Tibial nerve (tissue), 4 donors: ENCODE data around the gene TEX264. TPM values are rescaled to one million over a fixed set of nuclear protein-coding genes. Genes with fewer than 3 reads are reported as not detected.
"Not testable (repeated sequence)": the region's sequence is repeated elsewhere in the genome, so short reads cannot be mapped to it uniquely, and the experiment has no call there.

ENCODE experiments used
- DNase-seq, 2 donors: peaks; one replicate each; pipeline ENCODE4 v3.0.0-alpha.2; 2019; ENCODE audit warnings: low spot score in 2 of 2
- H3K27ac ChIP-seq, 4 donors: fragments of 200-600 bp; sonication (generic) in 3 of 4; one replicate each; pipeline ENCODE4 v1.5.1; 2017 to 2019; ENCODE audit warnings: mild to moderate bottlenecking in 1 of 4
- H3K27me3 ChIP-seq, 2 donors: fragments of 200-600 bp; sonication (generic) in 1 of 2; one replicate each; pipeline versions ENCODE4 v1.5.1 to v1.6.0; 2017 to 2019
- H3K36me3 ChIP-seq, 3 donors: fragments of 200-600 bp; sonication (generic); one replicate each; pipeline ENCODE4 v1.5.1; 2018 to 2019
- H3K4me1 ChIP-seq, 4 donors: fragments of 200-600 bp; sonication (generic) in 3 of 4; one replicate each; pipeline ENCODE4 v1.5.1; 2017 to 2019
- H3K4me3 ChIP-seq, 4 donors: fragments of 200-600 bp; sonication (generic) in 3 of 4; one replicate each; pipeline ENCODE4 v1.5.1; 2017 to 2019; ENCODE audit warnings: mild to moderate bottlenecking in 1 of 4, moderate library complexity in 1 of 4
- H3K9me3 ChIP-seq, 4 donors: fragments of 200-600 bp; sonication (generic) in 3 of 4; one replicate each; pipeline ENCODE4 v1.5.1; 2017 to 2019
- CTCF ChIP-seq, 5 experiments: fragments of 200-600 bp in 3 of 5; fragments of 450-650 bp in 2 of 5; sonication (generic) in 3 of 5; IDR thresholded peaks; one replicate each; pipeline ENCODE4 v1.5.1; 2016 to 2019; ENCODE audit warnings: antibody characterized with exemption in 5 of 5, mild to moderate bottlenecking in 3 of 5, moderate library complexity in 2 of 5
- EP300 ChIP-seq, 2 donors: sonication (generic); formaldehyde crosslinking; IDR thresholded peaks; one replicate each; pipeline ENCODE4 v1.6.1; 2017; ENCODE audit warnings: antibody characterized with exemption in 2 of 2, mild to moderate bottlenecking in 1 of 2
- POLR2A ChIP-seq, 2 donors: fragments of 450-650 bp; IDR thresholded peaks; one replicate each; pipeline ENCODE4 v1.6.1; 2017; ENCODE audit warnings: antibody characterized with exemption in 2 of 2, mild to moderate bottlenecking in 2 of 2, moderate library complexity in 2 of 2
- WGBS, 2 donors: methylation state at CpG; one replicate each; pipeline ENCODE4 v1.1.5; 2018; 5-methylcytosine and 5-hydroxymethylcytosine counted together
- total RNA-seq, 4 donors: library from RNA; depleted of rRNA; stranded (reverse); fragments of >200 nt; gene quantifications; one replicate each; pipeline ENCODE4 v1.1.0, GENCODE V29; 2016

TEX264 gene
- total RNA-seq, 4 donors from 2014 or later, result 68.8 to 80.0 (median 73.2) TPM

GRCh38 chr3:51734572-51734907 is 63.5 kb downstream of the TEX264 start:
- Histone ChIP-seq H3K27ac (no peak overlapping the region), H3K4me1 (no peaks in the 10 kb centered on the region)

GRCh38 chr3:51735039-51735438 is 64.0 kb downstream of the TEX264 start:
- Histone ChIP-seq H3K4me3 (no peak overlapping the region), H3K27ac (no peak overlapping the region), H3K27me3 (no peaks in the 10 kb centered on the region), H3K4me1 (no peaks in the 10 kb centered on the region), H3K9me3 (peaks cover 0 to under 1% (median under 1%) of the 10 kb centered on the region in 4 donors), H3K36me3 (no peaks in the 10 kb centered on the region)
- 53 to 60% methylated on average over 3 of the region's 3 CpGs for WGBS, 2 donors
- TF ChIP-seq POLR2A (IDR thresholded peaks at IDR 0.05), result no peak
- no peak for TF ChIP-seq CTCF (IDR thresholded peaks at IDR 0.05)
- no peak for TF ChIP-seq EP300 (IDR thresholded peaks at IDR 0.05)
- no peak for DNase-seq

More at GRCh38 chr3:51734572-51734907, 63.5 kb downstream of the TEX264 start:
- WGBS, 2 donors, result 36 to 39% methylated on average over 3 of the region's 3 CpGs
- Histone ChIP-seq H3K9me3 (peaks cover 0 to 5% (median 2%) of the 10 kb centered on the region in 4 donors), H3K27me3 (no peaks in the 10 kb centered on the region), H3K4me3 (no peak overlapping the region), H3K36me3 (no peaks in the 10 kb centered on the region)
- no peak for TF ChIP-seq POLR2A (IDR thresholded peaks at IDR 0.05)
- TF ChIP-seq CTCF (IDR thresholded peaks at IDR 0.05), result no peak
- no peak for TF ChIP-seq EP300 (IDR thresholded peaks at IDR 0.05)
- no peak for DNase-seq

- no peaks in the 10 kb centered on the region for H3K27me3 ChIP-seq
- DNase-seq, result no peak
- H3K4me3 ChIP-seq, result no peak overlapping the region
- H3K27ac ChIP-seq, result no peak overlapping the region
- WGBS, 2 donors, result 85 to 91% methylated on average over 2 of the region's 2 CpGs
- TF ChIP-seq POLR2A (IDR thresholded peaks at IDR 0.05), result no peak
- no peak for TF ChIP-seq CTCF (IDR thresholded peaks at IDR 0.05)
- TF ChIP-seq EP300 (IDR thresholded peaks at IDR 0.05), result no peak
- no peaks in the 10 kb centered on the region for H3K4me1 ChIP-seq
- no peaks in the 10 kb centered on the region for H3K9me3 ChIP-seq
- H3K36me3 ChIP-seq, result no peaks in the 10 kb centered on the region
Measured at GRCh38 chr3:51735950-51736349, 64.9 kb downstream of the TEX264 start.

GRCh38 chr3:51739110-51739509 is 68.1 kb downstream of the TEX264 start:
- WGBS, 2 donors, result 48 to 52% methylated on average over 4 of the region's 4 CpGs
- H3K27me3 ChIP-seq, result no peaks in the 10 kb centered on the region

GRCh38 chr3:51742320-51742719 is 71.3 kb downstream of the TEX264 start:
- 78 to 86% methylated on average over 3 of the region's 3 CpGs for WGBS, 2 donors

More at GRCh38 chr3:51739110-51739509, 68.1 kb downstream of the TEX264 start:
- no peak overlapping the region for H3K4me3 ChIP-seq
- H3K4me1 ChIP-seq, result no peaks in the 10 kb centered on the region
- DNase-seq, result no peak
- H3K9me3 ChIP-seq, result no peaks in the 10 kb centered on the region
- H3K27ac ChIP-seq, result no peak overlapping the region
- TF ChIP-seq CTCF (IDR thresholded peaks at IDR 0.05), result no peak
- TF ChIP-seq EP300 (IDR thresholded peaks at IDR 0.05), result no peak
- TF ChIP-seq POLR2A (IDR thresholded peaks at IDR 0.05), result no peak
- H3K36me3 ChIP-seq, result no peaks in the 10 kb centered on the region

GRCh38 chr3:51742978-51743377 is 71.9 kb downstream of the TEX264 start:
- H3K27me3 ChIP-seq, H3K36me3 ChIP-seq, H3K27ac ChIP-seq, H3K4me3 ChIP-seq, H3K9me3 ChIP-seq, H3K4me1 ChIP-seq: not testable (repeated sequence)
- WGBS, 2 donors, result 46 to 58% methylated on average over 4 of the region's 4 CpGs
- peak in 1 of 2 donors; percentile 15 for DNase-seq

More at GRCh38 chr3:51742320-51742719, 71.3 kb downstream of the TEX264 start:
- H3K27me3 ChIP-seq, H3K4me1 ChIP-seq, H3K4me3 ChIP-seq, H3K36me3 ChIP-seq, H3K9me3 ChIP-seq, H3K27ac ChIP-seq, DNase-seq: not testable (repeated sequence)
